ENCODE results near the gene ZNF280B. TPM values are rescaled to one million over a fixed set of nuclear protein-coding genes. Genes with fewer than 3 reads are reported as not detected.
"Not testable (repeated sequence)": the region's sequence is repeated elsewhere in the genome, so short reads cannot be mapped to it uniquely, and the experiment has no call there.

ZNF280B gene
- polyA plus RNA-seq, 1 of the 3 experiments (the other 2 are of a cell fraction) = 0.82 TPM

- CTCF ChIA-PET = interaction anchor here (1.1 kb wide), 1 partner anchor 134 kb away, joined by 3 read pairs; no protein-coding TSS in a partner anchor
- no peaks in the 10 kb centered on the region; the same call in 1 of the 2 replicates for H3K27me3 ChIP-seq (ENCODE audit: insufficient read depth)
- DNase-seq = no peak
- H3K36me3 ChIP-seq (replicated peaks in 1 of 2; ENCODE audit: control insufficient read depth in 1 of 2, insufficient read depth in 2 of 2, low read length in 1 of 2) = no peaks in the 10 kb centered on the region
- H3K4me2 ChIP-seq = no peak overlapping the region
- H3K9ac ChIP-seq = no peak overlapping the region
- H3K4me3 ChIP-seq (ENCODE audit: low read depth in 2 of 2, low read length in 1 of 2) = no peak overlapping the region
- H3K79me2 ChIP-seq (ENCODE audit: insufficient read depth) = no peaks in the 10 kb centered on the region
- no peaks in the 10 kb centered on the region for H4K20me1 ChIP-seq (ENCODE audit: insufficient read depth)
- POLR2A ChIA-PET = no interaction called here
- no peak overlapping the region for H2AFZ ChIP-seq (ENCODE audit: low read depth)
- H3F3A ChIP-seq (replicated peaks; ENCODE audit: insufficient read depth) = no peaks in the 10 kb centered on the region
- 33% methylated on average over 7 of the region's 7 CpGs for WGBS (ENCODE audit: low lambda C conversion rate)
- no peaks in the 10 kb centered on the region; a peak in 1 of 4 replicates for H3K4me1 ChIP-seq (ENCODE audit: control insufficient read depth in 1 of 2, insufficient read depth in 2 of 2, low read depth in 1 of 2, low read length in 1 of 2)
- no peaks in the 10 kb centered on the region for H3K9me2 ChIP-seq
- TF ChIP-seq IRF3 (IDR thresholded peaks at IDR 0.05; ENCODE audit: low read depth, low read length) = no peak
- no peak for TF ChIP-seq EP300 (IDR thresholded peaks at IDR 0.05; ENCODE audit: borderline replicate concordance in 1 of 2, low read depth in 1 of 2, low read length in 1 of 2)
- TF ChIP-seq MAX (IDR thresholded peaks at IDR 0.05; ENCODE audit: low read depth) = no peak
- no peak for TF ChIP-seq USF2 (IDR thresholded peaks at IDR 0.05; ENCODE audit: borderline replicate concordance, low read depth, low read length)
- no peak for TF ChIP-seq SMC3 (IDR thresholded peaks at IDR 0.05; ENCODE audit: low read depth, low read length)
- no peak for TF ChIP-seq TCF12 (IDR thresholded peaks at IDR 0.05)
- TF ChIP-seq MXI1 (IDR thresholded peaks at IDR 0.05; ENCODE audit: low read depth, low read length) = no peak
- TF ChIP-seq FOSL2 (IDR thresholded peaks at IDR 0.05; ENCODE audit: borderline replicate concordance, low read depth) = no peak
- no peak for TF ChIP-seq TAF1 (IDR thresholded peaks at IDR 0.05; ENCODE audit: borderline replicate concordance, low read depth, low read length)
- no peak for TF ChIP-seq FOXJ3 (CRISPR knock-in tag; IDR thresholded peaks at IDR 0.05)
- no peak for TF ChIP-seq PBX3 (IDR thresholded peaks at IDR 0.05)
- no peak for TF ChIP-seq EZH2phosphoT487 (IDR thresholded peaks at IDR 0.05; ENCODE audit: borderline replicate concordance, low read depth)
- H3K27ac ChIP-seq (ENCODE audit: low read depth in 2 of 2, low read length in 1 of 2) = no peak overlapping the region
- no peaks in the 10 kb centered on the region for H3K9me3 ChIP-seq
Observed at GRCh38 chr22:22442928-22443709, 65.4 kb downstream of the ZNF280B start.

GRCh38 chr22:22441626-22442025 is 66.9 kb downstream of the ZNF280B start:
- H3K9me3 ChIP-seq; H3F3A ChIP-seq (replicated peaks; ENCODE audit: insufficient read depth); H3K27ac ChIP-seq (ENCODE audit: low read depth in 2 of 2, low read length in 1 of 2); H2AFZ ChIP-seq (ENCODE audit: low read depth); H3K4me1 ChIP-seq (ENCODE audit: control insufficient read depth in 1 of 2, insufficient read depth in 2 of 2, low read depth in 1 of 2, low read length in 1 of 2); H3K9ac ChIP-seq; H3K9me2 ChIP-seq; DNase-seq; H4K20me1 ChIP-seq (ENCODE audit: insufficient read depth); POLR2A ChIA-PET; H3K36me3 ChIP-seq (replicated peaks in 1 of 2; ENCODE audit: control insufficient read depth in 1 of 2, insufficient read depth in 2 of 2, low read length in 1 of 2); H3K27me3 ChIP-seq (ENCODE audit: insufficient read depth); H3K4me2 ChIP-seq; H3K4me3 ChIP-seq (ENCODE audit: low read depth in 2 of 2, low read length in 1 of 2); H3K79me2 ChIP-seq (ENCODE audit: insufficient read depth): not testable (repeated sequence)
- CTCF ChIA-PET = interaction anchor here (1.1 to 1.5 kb wide), 3 partner anchors 20 to 145 kb away, joined by 3 to 5 read pairs (median 3); no protein-coding TSS in a partner anchor
- WGBS (ENCODE audit: low lambda C conversion rate) = 72% methylated on average over 14 of the region's 28 CpGs

Data from SK-N-SH (cell line).